ENCODE measurements around the gene WDR41. TPM values are rescaled to one million over a fixed set of nuclear protein-coding genes. Genes with fewer than 3 reads are reported as not detected.

Gene WDR41
- total RNA-seq, 4 donors from 2014 or later: 63.9 to 93.9 (median 85.0) TPM

GRCh38 chr5:77420940-77421339 lies 71.2 kb downstream of the WDR41 start:
- Histone ChIP-seq H3K27me3 (no peaks in the 10 kb centered on the region), H3K4me1 (peaks cover 5 to 9% of the 10 kb centered on the region in 2 donors), H3K4me3 (replicated peaks in 1 of 3) (no peak overlapping the region), H3K27ac (no peak overlapping the region), H3K9me3 (no peaks in the 10 kb centered on the region), H3K36me3 (peaks cover 31 to 59% of the 10 kb centered on the region in 2 donors)
- TF ChIP-seq POLR2A (IDR thresholded peaks at IDR 0.05) (no peak), CTCF (IDR thresholded peaks at IDR 0.05) (no peak)
- DNase-seq: no peak
- WGBS, 2 donors: 95 to 97% methylated on average over 3 of the region's 3 CpGs
- intact Hi-C loops (cut with DNase I): no loop called here

- intact Hi-C loops (cut with DNase I): no loop called here
- Histone ChIP-seq H3K4me3 (replicated peaks in 1 of 3) (no peak overlapping the region), H3K27ac (no peak overlapping the region), H3K27me3 (no peaks in the 10 kb centered on the region), H3K36me3 (peaks cover 31 to 59% of the 10 kb centered on the region in 2 donors), H3K9me3 (no peaks in the 10 kb centered on the region), H3K4me1 (no peaks in the 10 kb centered on the region)
- no peak for DNase-seq
- 93 to 94% methylated on average over 8 of the region's 8 CpGs for WGBS, 2 donors
- TF ChIP-seq POLR2A (IDR thresholded peaks at IDR 0.05) (no peak), CTCF (IDR thresholded peaks at IDR 0.05) (no peak)
Measured at GRCh38 chr5:77419644-77420582, 72.2 kb downstream of the WDR41 start.

GRCh38 chr5:77418601-77419581 lies 73.2 kb downstream of the WDR41 start:
- TF ChIP-seq POLR2A (IDR thresholded peaks at IDR 0.05) (no peak), CTCF (IDR thresholded peaks at IDR 0.05) (no peak)
- intact Hi-C loops (cut with DNase I): no loop called here
- WGBS, 2 donors: 71 to 76% methylated on average over 13 of the region's 13 CpGs
- no peak for DNase-seq
- H3K9me3 ChIP-seq: no peaks in the 10 kb centered on the region
- no peaks in the 10 kb centered on the region for H3K4me1 ChIP-seq
- H3K27ac ChIP-seq: peak overlapping the region in 1 of 3 donors; percentile 7
- H3K27me3 ChIP-seq: no peaks in the 10 kb centered on the region
- no peak overlapping the region for H3K4me3 ChIP-seq (replicated peaks in 1 of 3)
- peaks cover 31 to 61% of the 10 kb centered on the region in 2 donors for H3K36me3 ChIP-seq

DNA sequence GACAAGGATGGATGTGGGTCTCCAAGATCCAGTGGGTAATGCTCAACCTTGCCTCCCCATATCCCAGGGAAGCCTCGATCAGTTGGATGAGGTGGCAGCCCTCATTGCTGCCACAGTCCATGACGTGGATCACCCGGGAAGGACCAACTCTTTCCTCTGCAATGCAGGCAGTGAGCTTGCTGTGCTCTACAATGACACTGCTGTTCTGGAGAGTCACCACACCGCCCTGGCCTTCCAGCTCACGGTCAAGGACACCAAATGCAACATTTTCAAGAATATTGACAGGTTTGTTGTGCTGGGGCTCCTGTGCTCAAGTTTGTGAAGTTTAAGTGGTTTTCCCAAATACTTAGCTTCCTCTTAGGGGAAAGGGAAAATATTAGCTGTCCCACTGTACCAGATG lies 74.0 kb downstream of the WDR41 start:
- intact Hi-C loops (cut with DNase I): no loop called here
- Histone ChIP-seq H3K27me3 (no peaks in the 10 kb centered on the region), H3K9me3 (no peaks in the 10 kb centered on the region), H3K4me3 (replicated peaks in 1 of 3) (no peak overlapping the region), H3K36me3 (peaks cover 32 to 67% of the 10 kb centered on the region in 2 donors), H3K4me1 (no peaks in the 10 kb centered on the region), H3K27ac (peak overlapping the region in 1 of 3 donors; percentile 7)
- WGBS, 2 donors: 89 to 91% methylated on average over 5 of the region's 5 CpGs
- no peak for TF ChIP-seq POLR2A (IDR thresholded peaks at IDR 0.05)
- no peak for TF ChIP-seq CTCF (IDR thresholded peaks at IDR 0.05)
- no peak for DNase-seq
